Spleen (tissue), 11 donors: ENCODE data around the gene ESAM. TPM values are rescaled to one million over a fixed set of nuclear protein-coding genes. Genes with fewer than 3 reads are reported as not detected.

Source experiments
- DNase-seq: peaks from one replicate; pipeline ENCODE4 v3.0.0-alpha.2; 2020
- H3K27ac ChIP-seq, 8 donors: fragments of 200-600 bp; sonication (generic) in 7 of 8; 1 replicate in 4 of 8; 2 replicates in 4 of 8; pipeline versions ENCODE4 v1.5.0 to v1.8.0; 2016 to 2021; ENCODE audit warnings: inconsistent platforms in 4 of 8, mild to moderate bottlenecking in 4 of 8, moderate library complexity in 1 of 8
- H3K27me3 ChIP-seq, 7 donors: fragments of 200-600 bp; sonication (generic) in 6 of 7; replicated peaks in 1 of 7; 1 replicate in 4 of 7; 2 replicates in 3 of 7; pipeline versions ENCODE4 v1.5.0 to v1.8.0; 2016 to 2021; ENCODE audit warnings: inconsistent platforms in 3 of 7, mild to moderate bottlenecking in 1 of 7
- H3K36me3 ChIP-seq, 6 donors: fragments of 200-600 bp; sonication (generic) in 5 of 6; 1 replicate in 4 of 6; 2 replicates in 2 of 6; pipeline versions ENCODE4 v1.5.0 to v1.8.0; 2016 to 2021; ENCODE audit warnings: inconsistent platforms in 2 of 6
- H3K4me1 ChIP-seq, 6 donors: fragments of 200-600 bp; sonication (generic) in 5 of 6; 1 replicate in 3 of 6; 2 replicates in 3 of 6; pipeline versions ENCODE4 v1.5.0 to v1.8.0; 2016 to 2021; ENCODE audit warnings: inconsistent platforms in 3 of 6
- H3K4me3 ChIP-seq, 8 donors: fragments of 200-600 bp; sonication (generic) in 7 of 8; 1 replicate in 4 of 8; 2 replicates in 4 of 8; pipeline versions ENCODE4 v1.5.0 to v1.8.0; 2016 to 2021; ENCODE audit warnings: inconsistent platforms in 4 of 8, mild to moderate bottlenecking in 4 of 8, moderate library complexity in 2 of 8
- H3K9me3 ChIP-seq, 8 donors: fragments of 200-600 bp; sonication (generic) in 7 of 8; 1 replicate in 4 of 8; 2 replicates in 4 of 8; pipeline versions ENCODE4 v1.5.0 to v1.8.0; 2016 to 2021; ENCODE audit warnings: inconsistent platforms in 4 of 8
- POLR2A ChIP-seq, 3 donors: fragments of 450-650 bp; IDR thresholded peaks; one replicate each; pipeline ENCODE4 v1.5.1; 2017; ENCODE audit warnings: antibody characterized with exemption in 3 of 3, mild to moderate bottlenecking in 1 of 3
- POLR2AphosphoS5 ChIP-seq, 3 donors: sonication (generic); formaldehyde crosslinking; IDR thresholded peaks; one replicate each; pipeline ENCODE4 v1.5.1; 2017; ENCODE audit warnings: antibody characterized with exemption in 3 of 3
- WGBS, 5 donors: extraction: QIAGEN DNeasy Blood & Tissue Kit in 3 of 5; methylation state at CpG; one replicate each; pipeline versions ENCODE4 v1.1.5 to v1.1.7; 2013 to 2018; 5-methylcytosine and 5-hydroxymethylcytosine counted together
- intact Hi-C: fragments of 100-400 bp; cut with DNase I; formaldehyde crosslinking; loops from one replicate; pipeline ENCODE4 v1.15.0; 2023; ENCODE audit warnings: low total_unique reads
- polyA plus RNA-seq, 3 donors: library from polyadenylated mRNA; stranded (reverse); fragments of 200-250 nt; gene quantifications; one replicate each; pipeline ENCODE4 v1.2.1, GENCODE V29; 2013
- total RNA-seq, 7 donors: library from RNA; depleted of rRNA in 3 of 7; stranded (reverse); fragments of >200 nt in 3 of 7; fragmentation: NEBNext Ultra II Directional in 4 of 7; extraction: Animal tissue kit (Norgen Biotek cat#: 25700) in 4 of 7; gene quantifications; one replicate each; pipeline versions ENCODE4 v1.1.0 to v1.2.1, GENCODE V29; 2016 to 2021
- TF ChIP-seq, protein P1 (sequence below), 11 experiments: fragments of 200-600 bp in 7 of 11; fragments of 450-650 bp in 4 of 11; sonication (generic) in 4 of 11; IDR thresholded peaks in 8 of 11; conservative IDR thresholded peaks in 3 of 11; 1 replicate in 7 of 11; 2 replicates in 4 of 11; pipeline versions ENCODE4 v1.4.0 to v1.8.0; 2016 to 2021; ENCODE audit warnings: antibody characterized with exemption in 11 of 11, inconsistent platforms in 4 of 11, mild to moderate bottlenecking in 1 of 11
- donor health status: healthy with polysubstance abuse.
- donor health status: DM: no; HTN: no; CAD: no; lungs with moderate emphysema.
- donor health status: DM: no; HTN: no; CAD: no.
- donor health status: Bipolar disorder and iron deficiency.
- donor health status: healthy.
- donor health status: DM: no; HTN: no; CAD: no.
- donor health status: DM: yes; HTN: yes; CAD: no.

The ESAM gene
- total and polyA plus RNA-seq, 10 donors, result 14.3 to 49.2 (median 28.8) TPM

DNA sequence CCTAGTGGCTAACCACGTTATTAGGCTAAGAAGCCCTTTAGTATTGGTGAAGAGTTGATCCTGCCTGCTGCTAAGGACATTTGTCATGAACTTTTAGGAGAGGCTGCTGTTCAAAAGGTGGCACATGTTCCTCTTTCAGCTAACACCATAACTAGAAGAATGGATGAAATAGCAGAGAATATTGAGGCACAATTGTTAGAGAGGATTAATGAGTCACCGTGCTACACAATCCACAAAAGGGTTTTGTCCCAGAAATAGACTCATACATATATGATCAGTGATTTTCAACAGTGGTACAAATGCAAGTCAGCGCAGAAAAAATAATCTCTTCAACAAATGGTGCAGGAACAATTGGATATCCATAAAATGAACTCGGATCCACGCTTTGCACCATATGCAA is 45.1 kb upstream of the ESAM start:
- no peak overlapping the region for H3K4me3 ChIP-seq
- no peak for DNase-seq
- H3K36me3 ChIP-seq, result peaks cover 0 to 29% (median 2%) of the 10 kb centered on the region in 6 donors
- H3K4me1 ChIP-seq, result no peaks in the 10 kb centered on the region
- intact Hi-C loops, result no loop called here
- TF ChIP-seq POLR2A (IDR thresholded peaks at IDR 0.05), result no peak
- no peaks in the 10 kb centered on the region for H3K9me3 ChIP-seq
- H3K27ac ChIP-seq, result no peak overlapping the region
- WGBS, 5 donors, result 90 to 96% (median 94%) methylated on average over 5 of the region's 5 CpGs
- no peaks in the 10 kb centered on the region for H3K27me3 ChIP-seq

DNA sequence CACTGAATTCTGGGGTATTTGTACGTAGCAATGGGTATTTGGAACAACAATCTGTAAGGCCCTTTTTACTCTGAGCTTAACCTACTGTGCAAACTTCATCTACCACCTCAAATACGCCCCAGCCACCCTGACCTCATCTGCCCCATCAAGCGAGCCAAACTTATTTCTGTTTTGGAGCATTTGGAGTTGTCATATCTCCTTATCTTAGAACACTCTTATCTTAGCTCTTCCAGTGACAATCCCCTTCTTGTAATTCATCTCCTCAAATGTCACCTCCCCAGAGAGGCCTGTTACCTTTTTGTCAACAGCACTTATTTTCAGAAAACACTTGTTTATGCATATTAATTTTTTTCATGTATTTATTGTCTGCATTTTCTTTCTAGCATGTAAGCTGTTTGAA is 42.8 kb upstream of the ESAM start:
- no peak overlapping the region for H3K4me3 ChIP-seq
- H3K27ac ChIP-seq, result no peak overlapping the region
- H3K4me1 ChIP-seq, result peaks cover 0 to 15% (median 9%) of the 10 kb centered on the region in 6 donors
- H3K27me3 ChIP-seq, result no peaks in the 10 kb centered on the region
- TF ChIP-seq, protein P1, sequence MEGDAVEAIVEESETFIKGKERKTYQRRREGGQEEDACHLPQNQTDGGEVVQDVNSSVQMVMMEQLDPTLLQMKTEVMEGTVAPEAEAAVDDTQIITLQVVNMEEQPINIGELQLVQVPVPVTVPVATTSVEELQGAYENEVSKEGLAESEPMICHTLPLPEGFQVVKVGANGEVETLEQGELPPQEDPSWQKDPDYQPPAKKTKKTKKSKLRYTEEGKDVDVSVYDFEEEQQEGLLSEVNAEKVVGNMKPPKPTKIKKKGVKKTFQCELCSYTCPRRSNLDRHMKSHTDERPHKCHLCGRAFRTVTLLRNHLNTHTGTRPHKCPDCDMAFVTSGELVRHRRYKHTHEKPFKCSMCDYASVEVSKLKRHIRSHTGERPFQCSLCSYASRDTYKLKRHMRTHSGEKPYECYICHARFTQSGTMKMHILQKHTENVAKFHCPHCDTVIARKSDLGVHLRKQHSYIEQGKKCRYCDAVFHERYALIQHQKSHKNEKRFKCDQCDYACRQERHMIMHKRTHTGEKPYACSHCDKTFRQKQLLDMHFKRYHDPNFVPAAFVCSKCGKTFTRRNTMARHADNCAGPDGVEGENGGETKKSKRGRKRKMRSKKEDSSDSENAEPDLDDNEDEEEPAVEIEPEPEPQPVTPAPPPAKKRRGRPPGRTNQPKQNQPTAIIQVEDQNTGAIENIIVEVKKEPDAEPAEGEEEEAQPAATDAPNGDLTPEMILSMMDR (IDR thresholded peaks at IDR 0.05 in 8 of 11, conservative IDR thresholded peaks at IDR 0.05 in 3 of 11), result no peak
- TF ChIP-seq POLR2AphosphoS5 (IDR thresholded peaks at IDR 0.05) (no peak), POLR2A (IDR thresholded peaks at IDR 0.05) (no peak)
- no peaks in the 10 kb centered on the region for H3K9me3 ChIP-seq
- intact Hi-C loops, result no loop called here
- 85 to 94% (median 88%) methylated on average over 3 of the region's 3 CpGs for WGBS, 5 donors
- DNase-seq, result no peak
- H3K36me3 ChIP-seq, result peaks cover 0 to 29% (median 2%) of the 10 kb centered on the region in 6 donors

DNA sequence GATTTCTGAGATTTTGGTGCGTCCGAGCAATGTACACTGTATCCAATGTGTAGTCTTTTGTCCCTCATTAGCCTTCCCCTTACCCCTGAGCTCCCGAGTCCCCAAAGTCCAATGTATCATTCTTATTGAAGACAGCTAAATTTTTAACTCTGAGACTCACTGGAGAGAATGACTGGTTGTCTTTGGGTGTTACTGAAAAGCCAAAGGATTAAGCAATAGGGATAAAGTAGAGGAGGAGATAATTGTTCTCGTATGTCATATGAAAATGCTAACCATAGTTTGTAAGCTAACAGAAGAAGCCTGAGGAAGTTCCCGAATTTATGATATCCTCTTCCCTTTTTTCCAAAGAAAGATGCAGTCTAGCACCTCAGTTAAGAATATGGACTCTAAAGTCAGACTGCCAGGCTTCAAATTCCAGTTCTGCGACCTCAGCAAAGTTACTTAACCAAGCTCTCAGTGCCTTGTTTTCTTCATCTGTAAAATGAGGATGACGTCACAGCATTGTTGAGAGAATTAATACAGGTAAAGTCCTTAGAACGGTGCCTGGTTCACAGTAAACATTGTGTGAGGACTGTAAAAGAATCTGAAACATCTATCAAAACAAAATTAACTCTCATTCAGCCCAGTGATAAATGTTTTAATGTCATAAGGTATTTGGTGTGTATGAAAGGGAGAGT is 39.7 kb upstream of the ESAM start:
- 81 to 86% (median 86%) methylated on average over 8 of the region's 8 CpGs for WGBS, 5 donors
- H3K4me3 ChIP-seq, result no peak overlapping the region

DNA sequence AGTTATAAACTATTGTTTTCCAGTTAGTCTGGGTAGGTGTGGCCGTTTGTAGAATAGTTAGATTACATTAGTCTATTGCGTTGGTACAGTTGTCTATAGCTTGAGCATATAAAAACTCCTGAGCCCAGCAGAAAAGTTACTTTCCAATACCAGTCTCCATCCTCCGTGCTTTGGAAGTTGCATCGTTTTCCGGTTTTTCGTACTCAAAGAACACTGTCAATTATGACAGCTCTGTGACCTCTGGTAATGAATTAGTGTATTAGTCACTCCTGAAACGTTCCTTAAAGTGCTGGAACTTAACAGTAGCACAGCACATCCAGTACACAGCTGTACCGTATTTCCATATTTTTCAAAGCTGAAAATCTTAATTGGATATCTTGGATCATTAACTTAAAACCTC is 38.9 kb upstream of the ESAM start:
- no peak for DNase-seq
- peaks cover 12 to 52% (median 39%) of the 10 kb centered on the region in 6 donors for H3K4me1 ChIP-seq
- 10 to 18% (median 13%) methylated on average over 8 of the region's 8 CpGs for WGBS, 5 donors
- peaks cover 0 to 6% (median 0%) of the 10 kb centered on the region in 7 donors for H3K27me3 ChIP-seq
- H3K36me3 ChIP-seq, result peaks cover 0 to 9% (median 2%) of the 10 kb centered on the region in 6 donors
- TF ChIP-seq POLR2AphosphoS5 (IDR thresholded peaks at IDR 0.05), result no peak
- TF ChIP-seq, protein P1 (IDR thresholded peaks at IDR 0.05 in 8 of 11, conservative IDR thresholded peaks at IDR 0.05 in 3 of 11), result no peak
- TF ChIP-seq POLR2A (IDR thresholded peaks at IDR 0.05), result no peak
- peak overlapping the region; percentile 97 to 100 (median 98) for H3K27ac ChIP-seq
- intact Hi-C loops, result no loop called here
- H3K4me3 ChIP-seq, result peak overlapping the region; percentile 65 to 99 (median 96)
- no peaks in the 10 kb centered on the region for H3K9me3 ChIP-seq

More for the DNA sequence above, 39.7 kb upstream of the ESAM start:
- DNase-seq, result no peak
- peaks cover 0 to 17% (median 2%) of the 10 kb centered on the region in 6 donors for H3K36me3 ChIP-seq
- no peak for TF ChIP-seq POLR2AphosphoS5 (IDR thresholded peaks at IDR 0.05)
- TF ChIP-seq POLR2A (IDR thresholded peaks at IDR 0.05), result no peak
- TF ChIP-seq, protein P1 (IDR thresholded peaks at IDR 0.05 in 8 of 11, conservative IDR thresholded peaks at IDR 0.05 in 3 of 11), result no peak
- H3K4me1 ChIP-seq, result peaks cover 12 to 45% (median 35%) of the 10 kb centered on the region in 6 donors
- intact Hi-C loops, result no loop called here
- H3K9me3 ChIP-seq, result no peaks in the 10 kb centered on the region
- H3K27ac ChIP-seq, result peak overlapping the region in 2 of 8 donors; percentile 98 to 100
- H3K27me3 ChIP-seq, result peaks cover 0 to 6% (median 0%) of the 10 kb centered on the region in 7 donors
